ENCODE results near the gene TWSG1.
"Not testable (repeated sequence)": the region's sequence is repeated elsewhere in the genome, so short reads cannot be mapped to it uniquely, and the experiment has no call there.

The TWSG1 gene

GRCh38 chr18:9392726-9393125 is 58.2 kb downstream of the TWSG1 start:
- DNase-seq (ENCODE audit: low read depth), result no peak

GRCh38 chr18:9394046-9394445 is 59.5 kb downstream of the TWSG1 start:
- no peak for DNase-seq (ENCODE audit: low read depth)

GRCh38 chr18:9400197-9400596 is 65.6 kb downstream of the TWSG1 start:
- DNase-seq (ENCODE audit: low read depth), result no peak

GRCh38 chr18:9401176-9401575 is 66.6 kb downstream of the TWSG1 start:
- no peak for DNase-seq (ENCODE audit: low read depth)

GRCh38 chr18:9402358-9403007 is 67.9 kb downstream of the TWSG1 start:
- DNase-seq (ENCODE audit: low read depth), result not testable (repeated sequence)

GRCh38 chr18:9403795-9404564 is 69.4 kb downstream of the TWSG1 start:
- DNase-seq (ENCODE audit: low read depth), result no peak

GRCh38 chr18:9404565-9405060 is 70.0 kb downstream of the TWSG1 start:
- no peak for DNase-seq (ENCODE audit: low read depth)

GRCh38 chr18:9405130-9405529 is 70.6 kb downstream of the TWSG1 start:
- DNase-seq (ENCODE audit: low read depth), result no peak

GRCh38 chr18:9405977-9406376 is 71.4 kb downstream of the TWSG1 start:
- no peak for DNase-seq (ENCODE audit: low read depth)

- DNase-seq (ENCODE audit: low read depth), result no peak
These were observed 75.9 kb downstream of the TWSG1 start for GRCh38 chr18:9410515-9410914.

GRCh38 chr18:9413576-9413975 is 79.0 kb downstream of the TWSG1 start:
- DNase-seq (ENCODE audit: low read depth), result no peak

- no peak for DNase-seq (ENCODE audit: low read depth)
These were observed 82.0 kb downstream of the TWSG1 start for GRCh38 chr18:9416563-9417072.

GRCh38 chr18:9417073-9417851 is 82.7 kb downstream of the TWSG1 start:
- no peak for DNase-seq (ENCODE audit: low read depth)

- no peak for DNase-seq (ENCODE audit: low read depth)
These were observed 83.6 kb downstream of the TWSG1 start for GRCh38 chr18:9418047-9418690.

- no peak for DNase-seq (ENCODE audit: low read depth)
These were observed 85.5 kb downstream of the TWSG1 start for GRCh38 chr18:9419956-9420631.

- no peak for DNase-seq (ENCODE audit: low read depth)
These were observed 86.7 kb downstream of the TWSG1 start for GRCh38 chr18:9421096-9421900.

- no peak for DNase-seq (ENCODE audit: low read depth)
These were observed 87.3 kb downstream of the TWSG1 start for GRCh38 chr18:9421901-9422327.

GRCh38 chr18:9422816-9423519 is 88.4 kb downstream of the TWSG1 start:
- DNase-seq (ENCODE audit: low read depth), result no peak

- DNase-seq (ENCODE audit: low read depth), result not testable (repeated sequence)
These were observed 89.1 kb downstream of the TWSG1 start for GRCh38 chr18:9423648-9424047.

- not testable (repeated sequence) for DNase-seq (ENCODE audit: low read depth)
These were observed 89.7 kb downstream of the TWSG1 start for GRCh38 chr18:9424235-9424634.
